GM21526 (cell line): ENCODE measurements around the gene PSMB10.

Experiments
- ATAC-seq: cut with Tn5 transposase; IDR thresholded peaks from one replicate; pipeline ENCODE4 v1.9.1; 2021; ENCODE audit warnings: moderate library complexity; ENCODE audit not compliant: unreplicated experiment, low FRiP score

PSMB10 gene

GRCh38 chr16:67901734-67902133, 34.9 kb downstream of the PSMB10 start:
- no peak for ATAC-seq

GRCh38 chr16:67897231-67897630, 39.4 kb downstream of the PSMB10 start:
- no peak for ATAC-seq

GRCh38 chr16:67893743-67894399, 42.8 kb downstream of the PSMB10 start:
- no peak for ATAC-seq

GRCh38 chr16:67892899-67893742, 43.5 kb downstream of the PSMB10 start, which contains the start of gene PSKH1:
Gene PSKH1, plus strand, starts transcription at chr16:67893254. Its CDS starts 15,496 bp downstream, at chr16:67908750.
- ATAC-seq: peak; percentile 87

GRCh38 chr16:67892375-67892774, 44.3 kb downstream of the PSMB10 start:
- ATAC-seq: no peak

GRCh38 chr16:67888331-67888730, 48.3 kb downstream of the PSMB10 start:
- ATAC-seq: no peak

- ATAC-seq: no peak
These were observed 50.3 kb downstream of the PSMB10 start for GRCh38 chr16:67886387-67886786.

- no peak for ATAC-seq
These were observed 50.7 kb downstream of the PSMB10 start for GRCh38 chr16:67885976-67886375.

- ATAC-seq: no peak
These were observed 51.1 kb downstream of the PSMB10 start for GRCh38 chr16:67885545-67885944.

GRCh38 chr16:67884684-67885083, 52.0 kb downstream of the PSMB10 start, which contains the start of gene NRN1L:
Gene NRN1L, plus strand, starts transcription at chr16:67884885. Its CDS starts 19 bp downstream, at chr16:67884904.
- no peak for ATAC-seq
